A673 (cell line): ENCODE data around the gene ASIC3.

Source experiments
- EZH2 ChIP-seq: fragments of 200-600 bp; sonication (generic); IDR thresholded peaks from 2 replicates; pipeline ENCODE4 v1.6.1; 2017; ENCODE audit warnings: borderline replicate concordance, low read depth, mild to moderate bottlenecking, mixed read lengths, antibody characterized with exemption, low read length; ENCODE audit not compliant: poor library complexity, severe bottlenecking
- TF ChIP-seq, protein P1 (sequence below): fragments of 300-800, 200-600 bp; sonication (generic); conservative IDR thresholded peaks from 2 replicates; pipeline ENCODE4 v1.5.1; 2017; ENCODE audit warnings: low read depth, mild to moderate bottlenecking, antibody characterized with exemption, low read length, moderate library complexity, mixed read lengths

- TF ChIP-seq, protein P1, sequence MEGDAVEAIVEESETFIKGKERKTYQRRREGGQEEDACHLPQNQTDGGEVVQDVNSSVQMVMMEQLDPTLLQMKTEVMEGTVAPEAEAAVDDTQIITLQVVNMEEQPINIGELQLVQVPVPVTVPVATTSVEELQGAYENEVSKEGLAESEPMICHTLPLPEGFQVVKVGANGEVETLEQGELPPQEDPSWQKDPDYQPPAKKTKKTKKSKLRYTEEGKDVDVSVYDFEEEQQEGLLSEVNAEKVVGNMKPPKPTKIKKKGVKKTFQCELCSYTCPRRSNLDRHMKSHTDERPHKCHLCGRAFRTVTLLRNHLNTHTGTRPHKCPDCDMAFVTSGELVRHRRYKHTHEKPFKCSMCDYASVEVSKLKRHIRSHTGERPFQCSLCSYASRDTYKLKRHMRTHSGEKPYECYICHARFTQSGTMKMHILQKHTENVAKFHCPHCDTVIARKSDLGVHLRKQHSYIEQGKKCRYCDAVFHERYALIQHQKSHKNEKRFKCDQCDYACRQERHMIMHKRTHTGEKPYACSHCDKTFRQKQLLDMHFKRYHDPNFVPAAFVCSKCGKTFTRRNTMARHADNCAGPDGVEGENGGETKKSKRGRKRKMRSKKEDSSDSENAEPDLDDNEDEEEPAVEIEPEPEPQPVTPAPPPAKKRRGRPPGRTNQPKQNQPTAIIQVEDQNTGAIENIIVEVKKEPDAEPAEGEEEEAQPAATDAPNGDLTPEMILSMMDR: no peak
- no peak for TF ChIP-seq EZH2
Observed at GRCh38 chr7:151045967-151046366, 2.4 kb upstream of the ASIC3 start.
